Uterus (tissue), 4 donors: Measurements from ENCODE around the gene STIP1. TPM values are rescaled to one million over a fixed set of nuclear protein-coding genes. Genes with fewer than 3 reads are reported as not detected.

Experiments
- DNase-seq, 2 donors: peaks; one replicate each; pipeline ENCODE4 v3.0.0-alpha.2; 2019 to 2020
- H3K27ac ChIP-seq, 2 donors: fragments of 200-600 bp; sonication (generic); 1 replicate in 1 of 2; 2 replicates in 1 of 2; pipeline ENCODE4 v1.5.1; 2016 to 2018
- H3K27me3 ChIP-seq, 2 donors: fragments of 200-600 bp; sonication (generic); one replicate each; pipeline ENCODE4 v1.5.1; 2018 to 2019; ENCODE audit warnings: control low read depth in 1 of 2
- H3K36me3 ChIP-seq, 2 donors: fragments of 200-600 bp; sonication (generic); one replicate each; pipeline ENCODE4 v1.5.1; 2019; ENCODE audit warnings: control low read depth in 1 of 2
- H3K4me1 ChIP-seq, 2 donors: fragments of 200-600 bp; sonication (generic); one replicate each; pipeline ENCODE4 v1.5.1; 2018 to 2019; ENCODE audit warnings: control low read depth in 1 of 2
- H3K4me3 ChIP-seq, 2 donors: fragments of 200-600 bp; sonication (generic); 1 replicate in 1 of 2; 2 replicates in 1 of 2; pipeline ENCODE4 v1.5.1; 2018 to 2019; ENCODE audit warnings: mild to moderate bottlenecking in 1 of 2
- H3K9me3 ChIP-seq, 2 donors: fragments of 200-600 bp; sonication (generic); one replicate each; pipeline ENCODE4 v1.5.1; 2019; ENCODE audit warnings: control low read depth in 1 of 2
- POLR2A ChIP-seq, 2 donors: fragments of 450-650 bp; IDR thresholded peaks; one replicate each; pipeline ENCODE4 v1.6.1; 2016; ENCODE audit warnings: antibody characterized with exemption in 2 of 2, mild to moderate bottlenecking in 1 of 2, moderate library complexity in 1 of 2
- intact Hi-C: fragments of 100-400 bp; cut with DNase I; formaldehyde crosslinking; loops from one replicate; pipeline ENCODE4 v1.15.1; 2023; ENCODE audit warnings: low total_unique reads
- total RNA-seq, 4 donors: library from RNA; depleted of rRNA in 3 of 4; stranded (reverse); fragments of >200 nt in 3 of 4; gene quantifications; one replicate each; pipeline versions ENCODE4 v1.1.0 to v1.2.4, GENCODE V29; 2014 to 2023
- TF ChIP-seq, protein P1 (sequence below), 4 experiments: fragments of 200-600 bp in 2 of 4; fragments of 450-650 bp in 2 of 4; sonication (generic) in 2 of 4; IDR thresholded peaks; one replicate each; pipeline ENCODE4 v1.5.1; 2016 to 2019; ENCODE audit warnings: antibody characterized with exemption in 4 of 4, mild to moderate bottlenecking in 2 of 4, moderate library complexity in 1 of 4
- donor health status: DM: yes; HTN: yes; CAD: no.

Gene STIP1
- total RNA-seq, 4 donors from 2014 or later: 20.9 to 101 (median 83.8) TPM

DNA sequence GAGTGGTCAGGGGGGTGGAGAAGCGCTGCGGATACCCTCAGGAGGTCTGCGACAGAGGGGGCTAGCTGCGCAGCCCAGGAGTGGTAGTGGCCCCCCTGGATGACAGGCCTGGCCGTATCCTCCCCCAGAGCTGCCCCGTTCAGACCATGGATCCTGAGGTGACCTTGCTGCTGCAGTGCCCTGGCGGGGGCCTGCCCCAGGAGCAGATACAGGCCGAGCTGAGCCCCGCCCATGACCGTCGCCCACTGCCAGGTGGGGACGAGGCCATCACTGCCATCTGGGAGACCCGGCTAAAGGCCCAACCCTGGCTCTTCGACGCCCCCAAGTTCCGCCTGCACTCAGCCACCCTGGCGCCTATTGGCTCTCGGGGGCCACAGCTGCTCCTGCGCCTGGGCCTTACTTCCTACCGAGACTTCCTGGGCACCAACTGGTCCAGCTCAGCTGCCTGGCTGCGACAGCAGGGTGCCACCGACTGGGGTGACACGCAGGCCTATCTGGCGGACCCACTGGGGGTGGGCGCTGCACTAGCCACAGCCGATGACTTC lies 40.6 kb downstream of the STIP1 start:
- Histone ChIP-seq H3K36me3 (no peaks in the 10 kb centered on the region), H3K27ac (peak overlapping the region; percentile 85 to 91), H3K4me3 (peak overlapping the region; percentile 76 to 99), H3K4me1 (peaks cover 4 to 25% of the 10 kb centered on the region in 2 donors), H3K27me3 (no peaks in the 10 kb centered on the region), H3K9me3 (no peaks in the 10 kb centered on the region)
- no peak for TF ChIP-seq POLR2A (IDR thresholded peaks at IDR 0.05)
- TF ChIP-seq, protein P1, sequence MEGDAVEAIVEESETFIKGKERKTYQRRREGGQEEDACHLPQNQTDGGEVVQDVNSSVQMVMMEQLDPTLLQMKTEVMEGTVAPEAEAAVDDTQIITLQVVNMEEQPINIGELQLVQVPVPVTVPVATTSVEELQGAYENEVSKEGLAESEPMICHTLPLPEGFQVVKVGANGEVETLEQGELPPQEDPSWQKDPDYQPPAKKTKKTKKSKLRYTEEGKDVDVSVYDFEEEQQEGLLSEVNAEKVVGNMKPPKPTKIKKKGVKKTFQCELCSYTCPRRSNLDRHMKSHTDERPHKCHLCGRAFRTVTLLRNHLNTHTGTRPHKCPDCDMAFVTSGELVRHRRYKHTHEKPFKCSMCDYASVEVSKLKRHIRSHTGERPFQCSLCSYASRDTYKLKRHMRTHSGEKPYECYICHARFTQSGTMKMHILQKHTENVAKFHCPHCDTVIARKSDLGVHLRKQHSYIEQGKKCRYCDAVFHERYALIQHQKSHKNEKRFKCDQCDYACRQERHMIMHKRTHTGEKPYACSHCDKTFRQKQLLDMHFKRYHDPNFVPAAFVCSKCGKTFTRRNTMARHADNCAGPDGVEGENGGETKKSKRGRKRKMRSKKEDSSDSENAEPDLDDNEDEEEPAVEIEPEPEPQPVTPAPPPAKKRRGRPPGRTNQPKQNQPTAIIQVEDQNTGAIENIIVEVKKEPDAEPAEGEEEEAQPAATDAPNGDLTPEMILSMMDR (IDR thresholded peaks at IDR 0.05): no peak
- intact Hi-C loops: no loop called here
- DNase-seq: peak; percentile 43 to 53

GRCh38 chr11:64227405-64227956 lies 41.5 kb downstream of the STIP1 start:
- DNase-seq: peak in 1 of 2 donors; percentile 24
- Histone ChIP-seq H3K4me1 (peaks cover 4 to 25% of the 10 kb centered on the region in 2 donors), H3K27ac (no peak overlapping the region), H3K9me3 (no peaks in the 10 kb centered on the region), H3K36me3 (no peaks in the 10 kb centered on the region), H3K27me3 (no peaks in the 10 kb centered on the region), H3K4me3 (no peak overlapping the region)
- intact Hi-C loops: no loop called here
- TF ChIP-seq, protein P1 (IDR thresholded peaks at IDR 0.05): no peak
- TF ChIP-seq POLR2A (IDR thresholded peaks at IDR 0.05): no peak

GRCh38 chr11:64229090-64229743 lies 43.2 kb downstream of the STIP1 start:
- Histone ChIP-seq H3K4me1 (peaks cover 4 to 33% of the 10 kb centered on the region in 2 donors), H3K9me3 (no peaks in the 10 kb centered on the region), H3K27ac (peak overlapping the region; percentile 90 to 96), H3K36me3 (no peaks in the 10 kb centered on the region), H3K4me3 (no peak overlapping the region), H3K27me3 (no peaks in the 10 kb centered on the region)
- TF ChIP-seq POLR2A (IDR thresholded peaks at IDR 0.05): no peak
- TF ChIP-seq, protein P1 (IDR thresholded peaks at IDR 0.05): no peak
- peak in 1 of 2 donors; percentile 26 for DNase-seq
- intact Hi-C loops: no loop called here

GRCh38 chr11:64229744-64230170 lies 43.8 kb downstream of the STIP1 start:
- TF ChIP-seq, protein P1 (IDR thresholded peaks at IDR 0.05): no peak
- no peak for TF ChIP-seq POLR2A (IDR thresholded peaks at IDR 0.05)
- H3K27ac ChIP-seq: peak overlapping the region; percentile 90 to 96
- peaks cover 4 to 33% of the 10 kb centered on the region in 2 donors for H3K4me1 ChIP-seq
- no peaks in the 10 kb centered on the region for H3K27me3 ChIP-seq
- H3K4me3 ChIP-seq: peak overlapping the region; percentile 54 to 79
- H3K9me3 ChIP-seq: no peaks in the 10 kb centered on the region
- intact Hi-C loops: no loop called here
- H3K36me3 ChIP-seq: no peaks in the 10 kb centered on the region
- DNase-seq: peak in 1 of 2 donors; percentile 26
